ENCODE results near the gene ACAN. TPM values are rescaled to one million over a fixed set of nuclear protein-coding genes. Genes with fewer than 3 reads are reported as not detected.

Gene ACAN
- total RNA-seq, 1 experiment from 2014 or later: not detected

DNA sequence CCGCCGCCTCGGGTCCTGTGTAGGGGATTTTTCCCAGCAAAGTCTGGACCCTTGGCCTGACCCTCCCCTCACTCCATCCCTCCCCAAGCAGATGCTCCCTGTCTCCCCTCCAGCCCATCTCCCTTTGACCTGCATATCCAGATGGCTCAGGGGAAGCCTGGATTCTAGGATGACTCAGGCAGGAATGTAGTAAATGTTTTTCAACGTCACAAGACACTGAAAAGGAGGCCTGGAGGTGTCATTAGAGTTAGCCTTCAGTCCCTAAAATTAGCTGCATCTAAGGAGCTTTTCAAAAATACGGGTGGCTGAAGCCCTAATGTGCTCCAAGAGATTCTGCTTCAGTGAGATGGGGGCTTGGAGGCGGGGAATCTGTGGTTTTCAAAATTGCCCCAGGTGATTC is 7.2 kb downstream of the ACAN start:
- no peaks in the 10 kb centered on the region for H3K4me1 ChIP-seq (replicated peaks)
- DNase-seq (ENCODE audit: low read depth in 1 of 2, low spot score in 2 of 2): no peak
- H3K27ac ChIP-seq: no peak overlapping the region
- peaks cover 12% of the 10 kb centered on the region for H3K27me3 ChIP-seq (replicated peaks)
- H3K36me3 ChIP-seq: no peaks in the 10 kb centered on the region
- no peak overlapping the region for H3K4me3 ChIP-seq
- no peaks in the 10 kb centered on the region for H3K9me3 ChIP-seq (replicated peaks)

DNA sequence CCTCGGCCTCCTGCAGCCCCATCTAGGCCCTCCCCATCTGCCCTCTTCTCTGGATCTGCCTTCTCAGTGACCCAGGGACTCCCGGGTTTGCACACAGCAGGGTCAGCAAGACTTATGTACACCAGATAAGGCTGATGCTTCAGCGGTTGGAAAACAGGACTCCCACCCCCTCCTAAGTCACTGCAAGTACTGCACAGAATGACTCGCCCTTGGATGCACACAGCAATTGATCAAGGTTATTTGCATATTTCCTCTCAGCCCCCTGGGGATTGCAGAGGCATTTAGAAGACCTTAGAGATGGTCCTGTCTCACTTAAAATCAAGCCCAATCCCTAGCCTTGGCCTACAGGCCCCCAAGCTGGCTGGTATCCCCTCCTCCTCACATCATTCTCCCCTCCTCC is 8.9 kb downstream of the ACAN start:
- H3K27me3 ChIP-seq (replicated peaks): no peaks in the 10 kb centered on the region; the same call in 1 of the 2 replicates
- no peaks in the 10 kb centered on the region for H3K36me3 ChIP-seq

DNA sequence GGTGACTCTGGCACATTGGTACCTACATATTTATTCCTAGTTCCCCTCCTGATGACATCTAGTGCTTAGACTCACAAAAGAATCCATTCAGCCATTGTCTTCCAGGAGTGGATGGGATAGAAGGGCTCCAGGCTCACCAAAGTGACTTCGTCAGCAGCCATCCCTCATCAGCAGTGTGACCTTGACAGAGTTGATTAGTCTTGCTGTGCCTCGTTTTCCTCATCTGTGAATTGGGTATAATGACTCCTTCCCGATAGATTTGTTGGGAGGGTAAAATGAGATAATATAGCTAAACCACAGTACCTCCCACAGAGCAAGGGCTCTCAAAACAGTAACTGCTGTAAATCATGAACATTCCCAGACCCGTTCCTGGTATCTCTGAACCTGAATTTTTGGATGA is 10.7 kb downstream of the ACAN start:
- H3K36me3 ChIP-seq: no peaks in the 10 kb centered on the region
- H3K27ac ChIP-seq: no peak overlapping the region
- H3K27me3 ChIP-seq (replicated peaks): no peaks in the 10 kb centered on the region
- H3K4me1 ChIP-seq (replicated peaks): no peaks in the 10 kb centered on the region
- H3K4me3 ChIP-seq: no peak overlapping the region
- no peaks in the 10 kb centered on the region for H3K9me3 ChIP-seq (replicated peaks)
- no peak for DNase-seq (ENCODE audit: low read depth in 1 of 2, low spot score in 2 of 2)

More for the DNA sequence above, 8.9 kb downstream of the ACAN start:
- H3K4me3 ChIP-seq: no peak overlapping the region
- no peaks in the 10 kb centered on the region for H3K9me3 ChIP-seq (replicated peaks)
- no peaks in the 10 kb centered on the region for H3K4me1 ChIP-seq (replicated peaks)
- no peak overlapping the region for H3K27ac ChIP-seq
- DNase-seq (ENCODE audit: low read depth in 1 of 2, low spot score in 2 of 2): no peak

DNA sequence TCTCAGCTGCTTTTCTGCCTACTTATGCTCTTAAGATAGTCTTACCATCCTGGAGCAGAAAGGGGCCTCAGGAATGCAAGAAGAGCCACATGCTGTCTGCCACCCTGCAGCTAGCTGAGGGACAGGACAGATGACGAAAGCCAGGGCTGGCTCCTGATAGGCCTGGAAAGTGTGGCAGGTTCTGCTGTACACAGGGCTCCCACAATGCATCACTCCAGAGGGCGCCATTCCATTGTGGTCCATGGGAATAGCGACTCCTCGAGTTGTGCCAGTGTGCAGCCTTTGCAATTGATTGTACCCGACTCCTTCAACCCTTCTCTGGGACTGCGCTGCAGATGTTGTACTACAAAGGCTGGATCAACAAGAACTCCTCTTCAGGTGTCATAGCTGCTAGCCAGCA is 11.2 kb downstream of the ACAN start:
- H3K4me1 ChIP-seq (replicated peaks): no peaks in the 10 kb centered on the region
- no peak overlapping the region for H3K4me3 ChIP-seq
- no peaks in the 10 kb centered on the region for H3K36me3 ChIP-seq
- no peaks in the 10 kb centered on the region for H3K9me3 ChIP-seq (replicated peaks)
- no peak for DNase-seq (ENCODE audit: low read depth in 1 of 2, low spot score in 2 of 2)
- H3K27ac ChIP-seq: no peak overlapping the region
- H3K27me3 ChIP-seq (replicated peaks): no peaks in the 10 kb centered on the region

DNA sequence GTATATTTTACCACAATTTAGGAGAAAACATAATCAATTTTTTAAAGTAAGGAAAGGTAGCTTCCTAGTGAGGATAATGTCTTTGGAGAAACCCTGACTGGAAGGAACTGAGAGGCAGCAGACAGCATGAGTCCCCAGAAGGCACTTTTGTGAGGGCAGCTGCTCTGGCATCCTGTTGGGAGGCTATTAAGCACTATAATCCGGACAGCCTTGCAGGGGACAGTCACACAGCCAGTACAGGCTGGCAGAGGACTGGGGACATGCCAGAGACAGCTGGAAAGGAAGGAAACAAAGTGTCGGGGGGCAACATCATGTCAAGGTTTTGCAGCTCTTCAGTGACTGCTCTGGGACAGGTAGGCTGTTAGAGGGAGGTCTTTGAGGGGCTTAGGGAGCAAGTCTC is 15.7 kb downstream of the ACAN start:
- DNase-seq (ENCODE audit: low read depth in 1 of 2, low spot score in 2 of 2): no peak
- Histone ChIP-seq H3K27ac (no peak overlapping the region), H3K4me3 (no peak overlapping the region), H3K27me3 (replicated peaks) (no peaks in the 10 kb centered on the region), H3K9me3 (replicated peaks) (no peaks in the 10 kb centered on the region), H3K4me1 (replicated peaks) (no peaks in the 10 kb centered on the region), H3K36me3 (no peaks in the 10 kb centered on the region)

DNA sequence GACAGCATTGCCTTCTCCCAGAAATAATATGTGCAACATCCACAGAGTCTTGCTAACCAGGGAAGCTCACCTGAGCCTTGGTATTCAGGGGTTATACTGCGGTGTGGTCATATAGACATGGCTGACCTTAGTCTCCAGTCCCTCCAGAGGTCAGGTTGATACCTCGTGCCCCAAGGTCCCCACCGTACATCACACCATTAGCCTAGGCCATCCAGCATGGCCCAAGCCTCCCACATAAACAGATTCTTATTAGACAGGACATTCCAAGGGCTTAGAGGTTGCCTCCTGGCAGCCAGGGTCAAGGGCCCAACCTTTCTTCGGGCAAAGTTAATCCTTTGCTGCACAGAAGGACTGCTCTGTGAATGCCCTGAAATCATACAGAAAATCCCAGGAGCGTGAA is 18.8 kb downstream of the ACAN start:
- DNase-seq (ENCODE audit: low read depth in 1 of 2, low spot score in 2 of 2): no peak

DNA sequence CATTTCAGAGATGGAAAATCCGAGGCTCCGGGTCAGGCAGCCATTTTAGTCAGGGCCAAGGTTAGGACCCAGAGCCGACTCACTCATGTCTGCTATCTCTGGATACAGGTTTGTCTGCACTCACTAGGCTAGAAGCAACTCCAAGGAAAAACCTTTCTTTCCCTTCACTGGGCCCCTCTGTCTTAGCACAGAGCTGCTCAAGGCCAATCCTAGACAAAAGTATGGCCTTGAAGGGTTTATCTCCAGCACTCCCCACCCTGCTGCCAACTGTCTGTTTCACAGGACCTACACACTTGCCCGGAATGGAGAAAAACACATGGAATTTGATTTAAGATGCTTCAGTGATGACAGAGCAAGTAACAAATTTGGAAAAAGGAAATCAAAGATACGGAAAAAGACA is 25.6 kb downstream of the ACAN start:
- Histone ChIP-seq H3K27ac (no peak overlapping the region), H3K36me3 (no peaks in the 10 kb centered on the region), H3K9me3 (replicated peaks) (no peaks in the 10 kb centered on the region), H3K27me3 (replicated peaks) (no peaks in the 10 kb centered on the region), H3K4me1 (replicated peaks) (no peaks in the 10 kb centered on the region), H3K4me3 (no peak overlapping the region)
- no peak for DNase-seq (ENCODE audit: low read depth in 1 of 2, low spot score in 2 of 2)

More for the DNA sequence above, 18.8 kb downstream of the ACAN start:
- Histone ChIP-seq H3K36me3 (no peaks in the 10 kb centered on the region), H3K4me3 (no peak overlapping the region), H3K27ac (no peak overlapping the region), H3K9me3 (replicated peaks) (no peaks in the 10 kb centered on the region), H3K27me3 (replicated peaks) (no peaks in the 10 kb centered on the region), H3K4me1 (replicated peaks) (no peaks in the 10 kb centered on the region)

DNA sequence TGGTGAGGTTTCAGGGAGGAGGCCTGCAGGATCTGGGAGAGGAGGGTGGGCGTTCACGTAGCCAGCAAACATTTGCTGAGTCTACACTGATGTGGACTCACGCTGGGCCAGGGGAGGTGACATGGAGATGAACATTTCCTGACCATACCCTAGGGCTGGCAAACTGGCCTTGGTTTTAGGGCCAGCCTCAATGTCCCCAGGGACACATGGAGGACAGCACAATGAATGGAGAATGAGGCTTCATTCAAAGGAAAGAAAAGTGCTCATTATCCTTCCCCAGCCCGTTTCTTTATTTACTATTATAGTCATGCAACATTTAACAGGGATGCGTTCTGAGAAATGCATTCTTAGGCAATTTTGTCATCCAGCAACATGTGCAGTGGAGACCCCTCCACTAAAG is 26.8 kb downstream of the ACAN start:
- Histone ChIP-seq H3K4me3 (no peak overlapping the region), H3K4me1 (replicated peaks) (no peaks in the 10 kb centered on the region), H3K27me3 (replicated peaks) (no peaks in the 10 kb centered on the region), H3K36me3 (no peaks in the 10 kb centered on the region), H3K27ac (no peak overlapping the region), H3K9me3 (replicated peaks) (no peaks in the 10 kb centered on the region)
- DNase-seq (ENCODE audit: low read depth in 1 of 2, low spot score in 2 of 2): no peak

DNA sequence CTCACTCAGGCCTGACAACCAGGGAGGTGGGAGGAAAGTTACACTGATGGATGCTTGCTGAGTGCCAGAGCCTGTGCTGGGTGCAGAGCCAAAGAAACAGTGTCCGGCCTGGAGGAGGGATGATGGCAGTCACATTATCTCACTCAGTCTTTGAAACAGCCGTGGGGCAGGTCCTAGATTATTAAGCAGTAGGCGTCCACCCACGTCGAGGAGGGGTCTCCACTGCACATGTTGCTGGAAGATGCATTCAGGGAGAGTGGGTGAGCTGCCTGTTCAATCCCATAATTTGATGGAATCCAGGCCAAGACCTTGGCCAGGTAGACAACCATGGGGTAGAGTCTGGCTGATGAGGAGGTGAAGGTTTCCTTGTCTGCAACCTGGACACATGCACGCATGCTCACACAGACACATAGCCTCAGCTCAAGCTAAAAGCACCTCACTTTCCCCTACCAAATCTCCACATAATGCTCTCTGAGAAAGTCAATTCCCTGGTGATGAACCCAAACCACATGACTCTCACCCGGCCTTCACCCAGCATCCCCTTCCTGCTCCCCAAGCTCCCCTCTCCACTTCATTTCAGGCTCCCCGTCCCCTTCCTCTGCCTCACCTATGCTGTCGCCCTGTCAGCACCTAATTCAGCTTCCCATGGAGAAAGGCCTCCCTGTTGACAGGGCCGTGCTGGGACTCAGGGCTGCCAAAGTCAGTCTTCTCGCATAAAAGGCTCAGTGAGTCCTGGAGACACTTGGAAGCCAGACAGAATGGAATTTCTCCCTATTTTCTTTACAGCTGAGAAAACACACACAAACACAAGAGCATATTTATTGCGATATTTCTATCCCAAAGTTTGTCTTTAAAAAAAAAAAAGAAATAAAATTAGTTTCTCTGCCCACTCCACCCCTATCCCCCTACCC is 29.8 kb downstream of the ACAN start:
- Histone ChIP-seq H3K9me3 (replicated peaks) (no peaks in the 10 kb centered on the region), H3K4me3 (no peak overlapping the region), H3K36me3 (no peaks in the 10 kb centered on the region), H3K4me1 (replicated peaks) (no peaks in the 10 kb centered on the region), H3K27ac (no peak overlapping the region), H3K27me3 (replicated peaks) (no peaks in the 10 kb centered on the region)
- DNase-seq (ENCODE audit: low read depth in 1 of 2, low spot score in 2 of 2): no peak

DNA sequence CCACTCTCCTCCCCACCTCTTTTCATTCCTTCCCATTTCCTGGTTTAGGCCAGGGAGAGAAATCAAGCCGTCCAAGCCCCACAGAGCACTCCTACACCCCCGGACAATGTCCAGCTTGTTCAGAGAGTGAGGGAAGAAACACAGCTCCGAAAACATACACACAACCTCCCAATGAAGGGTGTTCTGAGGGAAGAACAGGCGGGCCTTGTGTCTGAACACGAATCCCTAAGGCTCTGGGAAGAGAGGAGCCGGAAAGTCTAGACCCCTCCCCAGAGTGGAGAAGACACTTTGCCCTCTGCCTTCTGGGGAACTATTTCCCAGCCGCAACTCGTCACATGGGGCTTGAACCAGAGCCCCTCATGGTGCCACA is 30.5 kb downstream of the ACAN start:
- Histone ChIP-seq H3K27me3 (replicated peaks) (no peaks in the 10 kb centered on the region), H3K9me3 (replicated peaks) (no peaks in the 10 kb centered on the region), H3K27ac (no peak overlapping the region), H3K36me3 (no peaks in the 10 kb centered on the region), H3K4me1 (replicated peaks) (no peaks in the 10 kb centered on the region), H3K4me3 (no peak overlapping the region)
- no peak for DNase-seq (ENCODE audit: low read depth in 1 of 2, low spot score in 2 of 2)

DNA sequence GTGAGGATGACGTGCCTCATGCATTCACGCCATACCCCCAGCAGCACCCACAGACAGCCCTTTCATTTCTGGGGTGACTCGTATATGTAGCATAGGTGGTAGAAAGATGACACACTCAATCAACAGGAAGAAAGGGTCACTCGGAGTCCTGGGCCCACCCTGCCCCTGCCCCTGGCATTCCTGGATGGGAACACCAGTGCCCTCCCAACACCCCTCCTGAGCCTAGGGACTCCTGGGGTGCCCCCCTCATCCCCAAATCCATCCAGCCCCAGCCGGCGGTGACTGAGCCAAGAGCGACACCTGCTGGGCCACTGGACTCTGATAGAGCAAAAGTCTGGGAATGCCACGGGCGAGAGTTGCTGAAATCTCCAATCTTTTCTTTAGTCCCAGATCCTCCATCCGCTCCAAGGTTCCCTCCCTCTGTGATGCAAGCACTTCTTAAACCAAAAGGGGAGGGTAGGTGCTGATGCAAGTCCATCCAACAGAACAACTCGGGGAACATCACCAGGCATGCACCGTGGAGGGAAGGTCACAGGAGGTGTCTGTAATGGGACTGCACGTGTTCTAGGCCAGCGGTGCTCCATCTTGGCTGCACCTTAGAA is 31.1 kb downstream of the ACAN start:
- Histone ChIP-seq H3K36me3 (no peaks in the 10 kb centered on the region), H3K27ac (no peak overlapping the region), H3K4me3 (no peak overlapping the region), H3K9me3 (replicated peaks) (no peaks in the 10 kb centered on the region), H3K4me1 (replicated peaks) (no peaks in the 10 kb centered on the region), H3K27me3 (replicated peaks) (no peaks in the 10 kb centered on the region)
- DNase-seq (ENCODE audit: low read depth in 1 of 2, low spot score in 2 of 2): no peak

DNA sequence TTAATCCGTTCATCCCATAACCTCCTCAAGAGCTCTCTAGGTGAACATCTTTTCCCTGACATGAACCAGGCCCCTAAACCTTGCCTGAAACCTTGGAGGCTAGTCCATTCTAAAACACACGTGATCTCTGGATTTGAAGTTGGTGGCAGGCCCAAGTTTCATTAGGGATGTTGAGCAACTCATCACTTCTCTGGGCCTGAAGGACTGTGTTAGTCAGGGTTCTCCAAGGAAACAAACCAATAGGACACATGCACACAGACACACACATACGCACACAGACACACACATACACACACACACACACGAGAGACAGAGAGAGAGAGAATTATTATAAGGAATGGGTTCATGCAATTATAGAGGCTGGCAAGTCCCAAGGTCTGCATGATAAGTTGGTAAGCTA is 31.9 kb downstream of the ACAN start:
- DNase-seq (ENCODE audit: low read depth in 1 of 2, low spot score in 2 of 2): no peak
- Histone ChIP-seq H3K27ac (no peak overlapping the region), H3K27me3 (replicated peaks) (no peaks in the 10 kb centered on the region), H3K9me3 (replicated peaks) (no peaks in the 10 kb centered on the region), H3K36me3 (no peaks in the 10 kb centered on the region), H3K4me3 (no peak overlapping the region), H3K4me1 (replicated peaks) (no peaks in the 10 kb centered on the region)

DNA sequence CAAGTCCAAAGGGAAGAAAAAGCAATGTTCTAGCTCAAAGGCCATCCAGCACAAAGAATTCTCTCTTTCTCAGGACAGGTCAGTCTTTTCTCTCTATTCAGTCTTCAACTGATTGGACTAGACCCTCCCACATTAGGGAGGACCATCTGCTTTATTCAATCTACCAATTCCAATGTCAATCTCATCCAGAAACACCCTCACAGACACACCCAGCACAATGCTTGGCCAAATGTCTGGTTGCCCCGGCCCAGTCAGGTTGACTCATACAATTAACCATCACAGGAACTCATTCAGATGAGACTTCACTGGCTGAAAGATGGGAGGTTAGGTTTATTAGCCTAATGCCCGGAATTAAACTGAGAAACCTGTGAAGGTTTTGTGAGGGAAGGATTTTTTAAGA is 32.4 kb downstream of the ACAN start:
- no peak overlapping the region for H3K27ac ChIP-seq
- no peak overlapping the region for H3K4me3 ChIP-seq
- no peaks in the 10 kb centered on the region for H3K27me3 ChIP-seq (replicated peaks)
- H3K4me1 ChIP-seq (replicated peaks): no peaks in the 10 kb centered on the region
- no peaks in the 10 kb centered on the region for H3K9me3 ChIP-seq (replicated peaks)
- DNase-seq (ENCODE audit: low read depth in 1 of 2, low spot score in 2 of 2): no peak
- H3K36me3 ChIP-seq: no peaks in the 10 kb centered on the region

DNA sequence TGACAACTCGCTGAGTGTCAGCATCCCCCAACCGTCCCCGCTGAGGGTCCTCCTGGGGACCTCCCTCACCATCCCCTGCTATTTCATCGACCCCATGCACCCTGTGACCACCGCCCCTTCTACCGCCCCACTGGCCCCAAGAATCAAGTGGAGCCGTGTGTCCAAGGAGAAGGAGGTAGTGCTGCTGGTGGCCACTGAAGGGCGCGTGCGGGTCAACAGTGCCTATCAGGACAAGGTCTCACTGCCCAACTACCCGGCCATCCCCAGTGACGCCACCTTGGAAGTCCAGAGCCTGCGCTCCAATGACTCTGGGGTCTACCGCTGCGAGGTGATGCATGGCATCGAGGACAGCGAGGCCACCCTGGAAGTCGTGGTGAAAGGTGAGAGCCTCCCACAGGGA is 35.4 kb downstream of the ACAN start:
- H3K9me3 ChIP-seq (replicated peaks): no peaks in the 10 kb centered on the region
- no peak overlapping the region for H3K27ac ChIP-seq
- H3K4me3 ChIP-seq: no peak overlapping the region
- no peaks in the 10 kb centered on the region for H3K27me3 ChIP-seq (replicated peaks)
- no peaks in the 10 kb centered on the region for H3K36me3 ChIP-seq
- no peak for DNase-seq (ENCODE audit: low read depth in 1 of 2, low spot score in 2 of 2)
- no peaks in the 10 kb centered on the region for H3K4me1 ChIP-seq (replicated peaks)
